Esophagus mucosa (tissue), 1 donor: ENCODE data around the gene VWA5B1. TPM values are rescaled to one million over a fixed set of nuclear protein-coding genes. Genes with fewer than 3 reads are reported as not detected.
A peak's percentile ranks its signal among the peaks of the same experiment; 100 is the strongest.

Experiments used
- ATAC-seq: fragments of 200-7000 bp; cut with Tn5 transposase; one replicate; pipeline ENCODE4 v1.9.1; 2020
- total RNA-seq: library from RNA; stranded (reverse); gene quantifications from one replicate; pipeline ENCODE4 v1.2.4, GENCODE V29; 2023
- donor health status: DM: yes; HTN: yes; CAD: no.

Gene VWA5B1
- total RNA-seq, 1 donor from 2014 or later = not detected

- ATAC-seq = no peak
Observed at GRCh38 chr1:20323613-20323920, 32.9 kb downstream of the VWA5B1 start.

GRCh38 chr1:20324704-20325406 is 34.2 kb downstream of the VWA5B1 start:
- no peak for ATAC-seq

GRCh38 chr1:20325407-20325843 is 34.8 kb downstream of the VWA5B1 start:
- no peak for ATAC-seq

- ATAC-seq = no peak
Observed at GRCh38 chr1:20325844-20326420, 35.3 kb downstream of the VWA5B1 start.

GRCh38 chr1:20327467-20327866 is 36.8 kb downstream of the VWA5B1 start:
- no peak for ATAC-seq

GRCh38 chr1:20328201-20328600 is 37.5 kb downstream of the VWA5B1 start:
- ATAC-seq = no peak

- ATAC-seq = no peak
Observed at GRCh38 chr1:20329793-20330542, 39.3 kb downstream of the VWA5B1 start.

GRCh38 chr1:20334103-20334502 is 43.4 kb downstream of the VWA5B1 start:
- no peak for ATAC-seq

- no peak for ATAC-seq
Observed at GRCh38 chr1:20336105-20336605, 45.5 kb downstream of the VWA5B1 start.

GRCh38 chr1:20337581-20337980 is 46.9 kb downstream of the VWA5B1 start:
- ATAC-seq = no peak

GRCh38 chr1:20339811-20340457 is 49.3 kb downstream of the VWA5B1 start:
- no peak for ATAC-seq

- no peak for ATAC-seq
Observed at GRCh38 chr1:20342294-20343148, 51.8 kb downstream of the VWA5B1 start.

GRCh38 chr1:20343149-20343937 is 52.7 kb downstream of the VWA5B1 start:
- ATAC-seq = peak; percentile 13

GRCh38 chr1:20343938-20344302 is 53.2 kb downstream of the VWA5B1 start:
- ATAC-seq = no peak

GRCh38 chr1:20344738-20345137 is 54.1 kb downstream of the VWA5B1 start:
- no peak for ATAC-seq

GRCh38 chr1:20345419-20345818 is 54.7 kb downstream of the VWA5B1 start:
- ATAC-seq = no peak

- no peak for ATAC-seq
Observed at GRCh38 chr1:20346433-20346832, 55.8 kb downstream of the VWA5B1 start.

- ATAC-seq = no peak
Observed at GRCh38 chr1:20347699-20348098, 57.0 kb downstream of the VWA5B1 start.

- ATAC-seq = no peak
Observed at GRCh38 chr1:20348326-20348915, 57.7 kb downstream of the VWA5B1 start.

GRCh38 chr1:20349561-20349960 is 58.9 kb downstream of the VWA5B1 start:
- ATAC-seq = no peak

- ATAC-seq = no peak
Observed at GRCh38 chr1:20349971-20350370, 59.3 kb downstream of the VWA5B1 start.
